ENCODE measurements around the gene KNDC1.

DNA sequence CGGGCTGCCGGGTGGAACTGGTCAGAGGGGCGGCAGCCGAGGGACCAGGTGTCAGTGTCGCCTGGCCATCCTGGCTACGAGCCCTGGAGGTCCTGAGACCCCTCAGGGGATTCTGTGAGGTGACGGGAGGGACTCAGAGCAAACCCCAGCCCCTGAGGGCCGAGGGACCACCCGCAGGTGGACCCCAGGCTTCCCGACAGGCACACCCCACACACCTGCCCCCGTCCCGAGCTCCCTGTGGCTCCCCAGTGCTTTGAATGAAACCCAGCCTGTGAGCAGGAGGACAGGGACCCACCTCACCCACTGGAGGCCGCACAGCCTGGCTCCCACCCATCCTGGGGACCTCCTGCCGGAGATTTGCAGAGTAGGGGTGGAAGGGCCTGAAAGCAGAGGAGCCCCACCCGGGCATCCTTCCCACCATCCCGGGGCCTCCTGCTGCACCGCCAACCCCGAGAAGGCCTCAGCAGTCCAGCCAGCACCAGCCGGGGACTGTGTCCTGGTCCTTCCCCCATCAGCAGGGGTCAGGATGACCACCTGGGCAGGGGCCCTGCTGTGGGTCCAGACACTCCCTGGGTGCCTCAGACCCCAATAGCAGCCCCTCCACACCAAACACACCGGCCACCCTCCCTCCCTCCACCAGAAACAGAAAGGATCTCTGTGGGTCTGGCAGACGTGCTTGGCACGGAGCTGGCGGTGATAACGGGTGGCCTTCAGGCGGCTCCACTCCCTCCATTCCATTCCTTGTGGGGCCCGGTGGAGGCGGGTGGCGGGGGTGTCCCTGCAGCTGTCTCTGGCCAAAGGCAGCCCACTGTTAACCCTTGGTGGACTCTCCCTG is 91.6 kb downstream of the KNDC1 start:
- TF ChIP-seq MXI1 (conservative IDR thresholded peaks at IDR 0.05; ENCODE audit: poor library complexity, severe bottlenecking) (no peak), EZH2 (IDR thresholded peaks at IDR 0.05; ENCODE audit: borderline replicate concordance, insufficient read depth, low read length, poor library complexity, severe bottlenecking) (no peak), EP300 (conservative IDR thresholded peaks at IDR 0.05; ENCODE audit: poor library complexity, severe bottlenecking) (no peak), POLR2AphosphoS5 (IDR thresholded peaks at IDR 0.05) (no peak)
- TF ChIP-seq, protein P1, sequence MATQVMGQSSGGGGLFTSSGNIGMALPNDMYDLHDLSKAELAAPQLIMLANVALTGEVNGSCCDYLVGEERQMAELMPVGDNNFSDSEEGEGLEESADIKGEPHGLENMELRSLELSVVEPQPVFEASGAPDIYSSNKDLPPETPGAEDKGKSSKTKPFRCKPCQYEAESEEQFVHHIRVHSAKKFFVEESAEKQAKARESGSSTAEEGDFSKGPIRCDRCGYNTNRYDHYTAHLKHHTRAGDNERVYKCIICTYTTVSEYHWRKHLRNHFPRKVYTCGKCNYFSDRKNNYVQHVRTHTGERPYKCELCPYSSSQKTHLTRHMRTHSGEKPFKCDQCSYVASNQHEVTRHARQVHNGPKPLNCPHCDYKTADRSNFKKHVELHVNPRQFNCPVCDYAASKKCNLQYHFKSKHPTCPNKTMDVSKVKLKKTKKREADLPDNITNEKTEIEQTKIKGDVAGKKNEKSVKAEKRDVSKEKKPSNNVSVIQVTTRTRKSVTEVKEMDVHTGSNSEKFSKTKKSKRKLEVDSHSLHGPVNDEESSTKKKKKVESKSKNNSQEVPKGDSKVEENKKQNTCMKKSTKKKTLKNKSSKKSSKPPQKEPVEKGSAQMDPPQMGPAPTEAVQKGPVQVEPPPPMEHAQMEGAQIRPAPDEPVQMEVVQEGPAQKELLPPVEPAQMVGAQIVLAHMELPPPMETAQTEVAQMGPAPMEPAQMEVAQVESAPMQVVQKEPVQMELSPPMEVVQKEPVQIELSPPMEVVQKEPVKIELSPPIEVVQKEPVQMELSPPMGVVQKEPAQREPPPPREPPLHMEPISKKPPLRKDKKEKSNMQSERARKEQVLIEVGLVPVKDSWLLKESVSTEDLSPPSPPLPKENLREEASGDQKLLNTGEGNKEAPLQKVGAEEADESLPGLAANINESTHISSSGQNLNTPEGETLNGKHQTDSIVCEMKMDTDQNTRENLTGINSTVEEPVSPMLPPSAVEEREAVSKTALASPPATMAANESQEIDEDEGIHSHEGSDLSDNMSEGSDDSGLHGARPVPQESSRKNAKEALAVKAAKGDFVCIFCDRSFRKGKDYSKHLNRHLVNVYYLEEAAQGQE (IDR thresholded peaks at IDR 0.05; ENCODE audit: borderline replicate concordance): no peak
- TF ChIP-seq, protein P2, sequence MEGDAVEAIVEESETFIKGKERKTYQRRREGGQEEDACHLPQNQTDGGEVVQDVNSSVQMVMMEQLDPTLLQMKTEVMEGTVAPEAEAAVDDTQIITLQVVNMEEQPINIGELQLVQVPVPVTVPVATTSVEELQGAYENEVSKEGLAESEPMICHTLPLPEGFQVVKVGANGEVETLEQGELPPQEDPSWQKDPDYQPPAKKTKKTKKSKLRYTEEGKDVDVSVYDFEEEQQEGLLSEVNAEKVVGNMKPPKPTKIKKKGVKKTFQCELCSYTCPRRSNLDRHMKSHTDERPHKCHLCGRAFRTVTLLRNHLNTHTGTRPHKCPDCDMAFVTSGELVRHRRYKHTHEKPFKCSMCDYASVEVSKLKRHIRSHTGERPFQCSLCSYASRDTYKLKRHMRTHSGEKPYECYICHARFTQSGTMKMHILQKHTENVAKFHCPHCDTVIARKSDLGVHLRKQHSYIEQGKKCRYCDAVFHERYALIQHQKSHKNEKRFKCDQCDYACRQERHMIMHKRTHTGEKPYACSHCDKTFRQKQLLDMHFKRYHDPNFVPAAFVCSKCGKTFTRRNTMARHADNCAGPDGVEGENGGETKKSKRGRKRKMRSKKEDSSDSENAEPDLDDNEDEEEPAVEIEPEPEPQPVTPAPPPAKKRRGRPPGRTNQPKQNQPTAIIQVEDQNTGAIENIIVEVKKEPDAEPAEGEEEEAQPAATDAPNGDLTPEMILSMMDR (IDR thresholded peaks at IDR 0.05; ENCODE audit: poor library complexity, severe bottlenecking): no peak
